ENCODE measurements around the gene RIMBP2. TPM values are rescaled to one million over a fixed set of nuclear protein-coding genes. Genes with fewer than 3 reads are reported as not detected.

The RIMBP2 gene
- total and polyA plus RNA-seq, 9 of the 15 experiments (the other 6 are each of a cell fraction or from before 2014, with no cell fraction given), result not detected

DNA sequence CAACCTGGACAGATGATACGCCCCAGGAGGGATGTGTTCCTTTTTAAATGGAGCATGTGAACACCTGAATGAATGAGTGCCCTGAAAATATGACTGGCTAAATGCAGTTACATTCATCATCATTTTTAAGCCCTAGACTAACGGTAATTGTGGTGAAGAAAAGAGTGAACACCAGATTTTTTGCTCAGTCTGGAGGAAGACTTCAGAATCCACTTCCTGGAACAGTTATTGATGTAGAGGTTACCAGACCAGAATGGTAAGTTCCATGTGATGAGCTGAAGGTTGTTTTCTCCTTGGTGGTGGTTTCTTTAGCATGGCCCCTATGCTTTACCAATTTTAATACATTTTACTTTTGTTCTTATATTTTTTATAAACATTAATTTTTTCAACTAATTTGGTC lies 349.1 kb downstream of the RIMBP2 start (continued):
- TF ChIP-seq, protein P1, sequence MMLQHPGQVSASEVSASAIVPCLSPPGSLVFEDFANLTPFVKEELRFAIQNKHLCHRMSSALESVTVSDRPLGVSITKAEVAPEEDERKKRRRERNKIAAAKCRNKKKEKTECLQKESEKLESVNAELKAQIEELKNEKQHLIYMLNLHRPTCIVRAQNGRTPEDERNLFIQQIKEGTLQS (IDR thresholded peaks at IDR 0.05), result no peak
- TF ChIP-seq, protein P1 (CRISPR knock-in tag; conservative IDR thresholded peaks at IDR 0.05), result no peak
- TF ChIP-seq FOXJ3 (CRISPR knock-in tag; IDR thresholded peaks at IDR 0.05) (no peak), SMAD3 (CRISPR knock-in tag; conservative IDR thresholded peaks at IDR 0.05) (no peak), ZNF24 (IDR thresholded peaks at IDR 0.05) (no peak), FOXA1 (IDR thresholded peaks at IDR 0.05; ENCODE audit: borderline replicate concordance) (no peak), FUS (optimal IDR thresholded peaks at IDR 0.05; ENCODE audit: low read depth, low read length) (no peak), NR4A1 (CRISPR knock-in tag; IDR thresholded peaks at IDR 0.05) (no peak), NR4A1 (tag; IDR thresholded peaks at IDR 0.05) (no peak), ZNF766 (CRISPR knock-in tag; conservative IDR thresholded peaks at IDR 0.05) (no peak), ZNF165 (CRISPR knock-in tag; IDR thresholded peaks at IDR 0.05; ENCODE audit: borderline replicate concordance) (no peak)

DNA sequence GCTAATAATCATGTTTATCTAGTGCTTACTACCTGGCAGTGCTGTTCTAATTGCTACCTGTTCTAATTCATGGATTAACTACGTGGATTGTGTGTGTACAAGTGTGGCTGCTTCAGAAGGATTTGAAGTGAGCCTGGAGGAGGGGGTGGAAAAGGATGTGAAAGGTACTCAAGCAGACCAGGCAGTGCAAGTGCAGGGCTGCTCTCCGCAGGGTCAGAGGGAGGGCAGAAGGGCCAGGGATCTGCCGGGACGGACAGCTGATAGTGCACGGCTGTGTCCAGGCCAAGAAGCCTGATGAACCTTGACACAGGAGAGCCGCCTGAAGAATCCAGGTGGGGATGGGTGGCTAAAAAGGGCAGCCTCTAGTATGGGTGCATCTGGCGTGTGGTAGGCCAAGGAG lies 349.9 kb downstream of the RIMBP2 start:
- no peak for FAIRE-seq
- Histone ChIP-seq H4K20me1 (replicated peaks; ENCODE audit: control insufficient read depth, insufficient read depth, low read length) (no peaks in the 10 kb centered on the region), H3K9me1 (ENCODE audit: control insufficient read depth, insufficient read depth, low read length) (no peaks in the 10 kb centered on the region), H2AFZ (ENCODE audit: low read depth, low read length) (no peak overlapping the region), H3K4me3 (no peak overlapping the region), H3K79me2 (ENCODE audit: control insufficient read depth, insufficient read depth, low read length) (no peaks in the 10 kb centered on the region), H3K9me3 (replicated peaks; ENCODE audit: control insufficient read depth, insufficient read depth, low read depth, low read length) (no peaks in the 10 kb centered on the region), H3K9ac (ENCODE audit: insufficient read depth in 1 of 2, low read depth in 2 of 2, low read length in 2 of 2) (no peak overlapping the region), H3K27me3 (ENCODE audit: control insufficient read depth in 2 of 2, insufficient read depth in 2 of 2, low read length in 2 of 2) (peaks cover 10 to 27% of the 10 kb centered on the region in 2 experiments; a peak in 4 of 5 replicates), H3K4me2 (ENCODE audit: insufficient read depth, low read length) (no peak overlapping the region), H3K4me1 (replicated peaks in 1 of 2; ENCODE audit: control insufficient read depth in 2 of 2, insufficient read depth in 2 of 2, low read length in 2 of 2) (no peaks in the 10 kb centered on the region), H3K36me3 (ENCODE audit: control insufficient read depth, insufficient read depth, low read length) (no peaks in the 10 kb centered on the region), H3K27ac (ENCODE audit: extremely low read depth, low read depth, low read length) (no peak overlapping the region)
- TF ChIP-seq HSF4 (CRISPR knock-in tag; IDR thresholded peaks at IDR 0.05; ENCODE audit: borderline replicate concordance) (no peak), ETS2 (tag; IDR thresholded peaks at IDR 0.05; ENCODE audit: borderline replicate concordance, poor library complexity, severe bottlenecking) (no peak), SAFB (IDR thresholded peaks at IDR 0.05; ENCODE audit: borderline replicate concordance, low read depth, low read length) (no peak), HDAC1 (IDR thresholded peaks at IDR 0.05) (no peak), KDM2B (CRISPR knock-in tag; IDR thresholded peaks at IDR 0.05) (no peak), TAF1 (IDR thresholded peaks at IDR 0.05; ENCODE audit: control insufficient read depth, extremely low read depth, insufficient read depth, low read length, severe bottlenecking) (no peak), ZBTB7A (IDR thresholded peaks at IDR 0.05; ENCODE audit: borderline replicate concordance, control insufficient read depth, low read depth, low read length) (no peak), NFATC3 (IDR thresholded peaks at IDR 0.05) (no peak)
- TF ChIP-seq, protein P2, sequence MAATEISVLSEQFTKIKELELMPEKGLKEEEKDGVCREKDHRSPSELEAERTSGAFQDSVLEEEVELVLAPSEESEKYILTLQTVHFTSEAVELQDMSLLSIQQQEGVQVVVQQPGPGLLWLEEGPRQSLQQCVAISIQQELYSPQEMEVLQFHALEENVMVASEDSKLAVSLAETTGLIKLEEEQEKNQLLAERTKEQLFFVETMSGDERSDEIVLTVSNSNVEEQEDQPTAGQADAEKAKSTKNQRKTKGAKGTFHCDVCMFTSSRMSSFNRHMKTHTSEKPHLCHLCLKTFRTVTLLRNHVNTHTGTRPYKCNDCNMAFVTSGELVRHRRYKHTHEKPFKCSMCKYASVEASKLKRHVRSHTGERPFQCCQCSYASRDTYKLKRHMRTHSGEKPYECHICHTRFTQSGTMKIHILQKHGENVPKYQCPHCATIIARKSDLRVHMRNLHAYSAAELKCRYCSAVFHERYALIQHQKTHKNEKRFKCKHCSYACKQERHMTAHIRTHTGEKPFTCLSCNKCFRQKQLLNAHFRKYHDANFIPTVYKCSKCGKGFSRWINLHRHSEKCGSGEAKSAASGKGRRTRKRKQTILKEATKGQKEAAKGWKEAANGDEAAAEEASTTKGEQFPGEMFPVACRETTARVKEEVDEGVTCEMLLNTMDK (IDR thresholded peaks at IDR 0.05; ENCODE audit: borderline replicate concordance, insufficient read depth, low read depth, low read length, poor library complexity, severe bottlenecking), result no peak
- TF ChIP-seq, protein P3, sequence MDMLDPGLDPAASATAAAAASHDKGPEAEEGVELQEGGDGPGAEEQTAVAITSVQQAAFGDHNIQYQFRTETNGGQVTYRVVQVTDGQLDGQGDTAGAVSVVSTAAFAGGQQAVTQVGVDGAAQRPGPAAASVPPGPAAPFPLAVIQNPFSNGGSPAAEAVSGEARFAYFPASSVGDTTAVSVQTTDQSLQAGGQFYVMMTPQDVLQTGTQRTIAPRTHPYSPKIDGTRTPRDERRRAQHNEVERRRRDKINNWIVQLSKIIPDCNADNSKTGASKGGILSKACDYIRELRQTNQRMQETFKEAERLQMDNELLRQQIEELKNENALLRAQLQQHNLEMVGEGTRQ (CRISPR knock-in tag; IDR thresholded peaks at IDR 0.05), result no peak
- ChIA-PET POLR2A (no interaction called here), CTCF (ENCODE audit: low intra/inter-chr PET ratio) (no interaction called here)
- in situ Hi-C loops (cut with MboI) (no loop called here), intact Hi-C loops (cut with micrococcal nuclease) (no loop called here)
- ATAC-seq, result no peak
- no peak for DNase-seq (ENCODE audit: extremely low read depth in 1 of 4, low spot score in 3 of 4)
- BruUV-seq (replicated peaks), result no TSS peak
- WGBS (ENCODE audit: insufficient coverage, low coverage, missing lambda C conversion rate), result 1% methylated on average over 7 of the region's 7 CpGs

Data from K562 (cell line).